Brain microvascular endothelial cell (primary cell): ENCODE measurements around the gene TNRC6B.

Experiments
- DNase-seq: peaks from one replicate; pipeline ENCODE4 v3.0.0-alpha.2; 2020
- H3K27ac ChIP-seq: fragments of 250-450 bp; sonication (Bioruptor Pico); 2 replicates; pipeline ENCODE4 v1.5.1; 2020; ENCODE audit warnings: mild to moderate bottlenecking, moderate library complexity
- H3K27me3 ChIP-seq: fragments of 250-450 bp; sonication (Bioruptor Pico); replicated peaks from 2 replicates; pipeline ENCODE4 v1.5.1; 2020; ENCODE audit warnings: mild to moderate bottlenecking
- H3K36me3 ChIP-seq: fragments of 250-450 bp; sonication (Bioruptor Pico); replicated peaks from 2 replicates; pipeline ENCODE4 v1.5.1; 2020; ENCODE audit warnings: mild to moderate bottlenecking
- H3K4me3 ChIP-seq: 2 replicates; pipeline ENCODE4 v1.5.1; 2011; ENCODE audit warnings: low read depth, mild to moderate bottlenecking, control low read depth, low read length, moderate library complexity
- CTCF ChIP-seq: IDR thresholded peaks from 2 replicates; pipeline ENCODE4 v1.5.1; 2011; ENCODE audit warnings: low read depth, mild to moderate bottlenecking, moderate library complexity, low read length, control low read depth, inconsistent platforms; ENCODE audit errors: missing control alignments
- in situ Hi-C: cut with HindIII; loops from 2 replicates; pipeline ENCODE4 v1.10.0; 2017; ENCODE audit warnings: low sequenced_read_pairs, low pct_ligation_motif_present

The TNRC6B gene

GRCh38 chr22:40213478-40213877, 35.8 kb downstream of the TNRC6B start:
- DNase-seq: no peak
- Histone ChIP-seq H3K27me3 (no peaks in the 10 kb centered on the region), H3K27ac (no peak overlapping the region), H3K36me3 (no peaks in the 10 kb centered on the region), H3K4me3 (no peak overlapping the region)
- in situ Hi-C loops: no loop called here
- TF ChIP-seq CTCF: no peak

- no peak overlapping the region for H3K4me3 ChIP-seq
- in situ Hi-C loops: no loop called here
- no peak for DNase-seq
- no peaks in the 10 kb centered on the region for H3K36me3 ChIP-seq
- H3K27ac ChIP-seq: no peak overlapping the region
- no peak for TF ChIP-seq CTCF
- no peaks in the 10 kb centered on the region for H3K27me3 ChIP-seq
These were observed 37.5 kb downstream of the TNRC6B start for GRCh38 chr22:40215266-40215665.

GRCh38 chr22:40216041-40216756, 38.5 kb downstream of the TNRC6B start:
- H3K27ac ChIP-seq: no peak overlapping the region
- no peak for TF ChIP-seq CTCF
- no peak for DNase-seq
- in situ Hi-C loops: no loop called here
- no peaks in the 10 kb centered on the region for H3K36me3 ChIP-seq
- no peaks in the 10 kb centered on the region for H3K27me3 ChIP-seq
- H3K4me3 ChIP-seq: no peak overlapping the region

DNA sequence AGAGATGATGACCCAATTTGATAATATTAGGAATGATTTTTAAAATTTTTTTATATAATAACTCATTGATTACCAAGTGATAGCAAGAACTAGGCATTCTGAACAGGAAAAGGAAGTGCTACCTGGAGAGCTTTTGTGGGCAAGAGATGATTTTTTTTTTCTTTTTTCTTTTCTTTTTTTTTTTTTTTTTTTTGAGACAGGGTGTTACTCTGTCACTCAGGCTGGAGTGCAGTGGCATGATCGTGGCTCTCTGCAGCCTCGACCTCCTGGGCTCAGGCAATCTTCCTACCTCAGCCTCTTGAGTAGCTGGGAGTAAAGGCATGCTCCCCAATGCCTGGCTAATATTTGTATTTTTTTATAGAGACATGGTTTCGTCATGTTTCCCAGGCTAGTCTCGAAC, 40.4 kb downstream of the TNRC6B start:
- Histone ChIP-seq H3K27me3 (no peaks in the 10 kb centered on the region), H3K4me3 (no peak overlapping the region), H3K36me3 (no peaks in the 10 kb centered on the region), H3K27ac (no peak overlapping the region)
- in situ Hi-C loops: no loop called here
- DNase-seq: no peak
- TF ChIP-seq CTCF: no peak

DNA sequence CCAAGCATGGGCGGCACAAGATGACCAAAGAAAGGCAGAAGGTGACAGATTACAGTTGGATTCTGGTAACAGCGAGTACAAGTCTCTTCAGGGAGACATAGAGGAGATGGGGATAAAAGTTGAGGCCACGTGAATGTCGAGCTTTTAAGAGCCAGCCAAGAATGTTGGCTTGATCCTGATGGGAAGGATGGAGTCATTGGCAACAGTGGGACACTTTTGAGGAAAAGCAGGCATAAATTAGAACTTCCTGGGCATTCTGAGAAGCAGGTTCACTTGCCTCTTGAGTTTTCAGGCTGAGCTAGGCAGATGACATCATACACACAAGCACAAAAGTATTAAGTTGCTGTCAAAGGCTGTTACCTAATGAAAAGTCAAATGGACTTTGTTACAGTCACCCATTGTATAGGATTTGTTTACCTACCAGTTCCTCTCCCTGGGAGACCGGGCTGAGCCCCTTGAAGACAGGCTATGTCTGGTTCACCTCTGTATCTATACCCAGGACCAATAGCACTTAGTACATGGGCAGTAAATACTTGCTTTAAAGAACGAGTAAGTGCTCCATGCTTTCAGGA, 41.1 kb downstream of the TNRC6B start:
- Histone ChIP-seq H3K27me3 (no peaks in the 10 kb centered on the region), H3K27ac (no peak overlapping the region), H3K4me3 (no peak overlapping the region), H3K36me3 (no peaks in the 10 kb centered on the region)
- no peak for DNase-seq
- TF ChIP-seq CTCF: no peak
- in situ Hi-C loops: no loop called here
